Stimulated activated CD4-positive, alpha-beta T cell treated with anti-CD3 and anti-CD28 coated beads, Interleukin-4, amount 100 ng/mL, for 24 hours (primary cell): ENCODE measurements around the gene PPIE.
"Not testable (repeated sequence)": the region's sequence is repeated elsewhere in the genome, so short reads cannot be mapped to it uniquely, and the experiment has no call there.

Experiments
- DNase-seq: peaks from one replicate; pipeline ENCODE4 v3.0.0-alpha.2; 2020

PPIE gene

DNA sequence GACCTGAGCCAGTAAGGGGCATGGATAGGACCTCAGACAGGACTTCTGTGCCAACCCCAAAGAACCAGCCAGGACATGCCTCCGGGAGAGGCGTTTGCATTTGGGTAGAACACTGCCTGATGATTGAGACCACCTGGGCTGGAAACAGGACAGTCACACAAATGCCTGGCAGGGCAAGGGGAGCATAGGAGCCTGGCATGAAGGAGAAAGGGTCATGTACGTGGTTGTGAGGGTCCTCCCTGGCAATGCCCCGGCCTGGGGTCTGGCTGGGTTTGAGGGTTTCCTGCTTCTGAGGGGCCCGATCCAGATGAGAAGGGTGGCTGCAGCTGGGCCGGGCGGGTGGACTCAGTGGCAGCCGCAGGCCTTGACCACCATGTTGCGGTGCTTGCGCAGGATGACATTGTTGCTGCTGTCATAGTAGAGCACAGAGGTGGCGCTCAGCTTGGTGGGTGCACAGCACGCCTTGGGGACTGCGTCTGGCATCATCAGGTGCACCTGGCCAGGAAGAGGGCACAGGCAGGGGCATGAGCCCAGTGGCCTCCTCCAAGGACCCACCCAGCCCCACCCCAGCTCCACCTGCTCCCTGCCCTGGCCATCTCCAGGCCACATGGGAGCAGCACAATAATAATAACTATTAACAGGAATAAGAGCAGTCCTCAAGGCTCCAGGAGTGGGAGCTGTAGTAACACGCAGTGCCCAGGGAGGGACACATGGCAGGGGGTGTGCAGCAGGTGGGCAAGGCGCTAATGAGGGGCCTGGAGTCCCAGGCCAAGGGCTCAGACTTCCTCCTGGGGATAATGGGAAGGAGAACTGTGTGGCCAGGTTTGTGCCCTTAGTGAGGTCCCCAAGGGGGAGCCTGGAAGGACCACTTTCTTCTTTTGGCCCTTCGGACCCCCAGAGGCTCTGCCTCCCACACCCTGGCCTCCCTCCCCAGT, 21.7 kb downstream of the PPIE start:
- DNase-seq: no peak

DNA sequence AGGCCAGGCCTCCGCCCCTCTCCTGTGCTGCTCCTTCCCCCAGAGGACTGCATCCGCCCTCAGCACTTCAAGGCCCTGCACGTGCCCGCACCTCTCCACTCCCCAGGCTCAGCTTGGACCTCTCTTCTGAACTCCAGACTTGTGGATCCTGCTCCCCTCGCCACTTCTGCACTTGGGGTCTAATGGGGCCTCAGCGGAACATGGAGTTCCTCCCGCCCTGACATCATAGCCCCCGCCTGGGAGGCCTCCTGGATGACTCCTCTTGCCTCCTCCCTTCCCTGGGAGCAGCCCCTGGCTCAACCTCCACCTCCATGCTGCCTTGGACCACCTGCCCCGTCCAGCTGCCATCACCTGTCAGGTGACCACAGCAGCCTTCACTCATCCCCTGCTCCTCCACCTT, 22.3 kb downstream of the PPIE start:
- DNase-seq: no peak

DNA sequence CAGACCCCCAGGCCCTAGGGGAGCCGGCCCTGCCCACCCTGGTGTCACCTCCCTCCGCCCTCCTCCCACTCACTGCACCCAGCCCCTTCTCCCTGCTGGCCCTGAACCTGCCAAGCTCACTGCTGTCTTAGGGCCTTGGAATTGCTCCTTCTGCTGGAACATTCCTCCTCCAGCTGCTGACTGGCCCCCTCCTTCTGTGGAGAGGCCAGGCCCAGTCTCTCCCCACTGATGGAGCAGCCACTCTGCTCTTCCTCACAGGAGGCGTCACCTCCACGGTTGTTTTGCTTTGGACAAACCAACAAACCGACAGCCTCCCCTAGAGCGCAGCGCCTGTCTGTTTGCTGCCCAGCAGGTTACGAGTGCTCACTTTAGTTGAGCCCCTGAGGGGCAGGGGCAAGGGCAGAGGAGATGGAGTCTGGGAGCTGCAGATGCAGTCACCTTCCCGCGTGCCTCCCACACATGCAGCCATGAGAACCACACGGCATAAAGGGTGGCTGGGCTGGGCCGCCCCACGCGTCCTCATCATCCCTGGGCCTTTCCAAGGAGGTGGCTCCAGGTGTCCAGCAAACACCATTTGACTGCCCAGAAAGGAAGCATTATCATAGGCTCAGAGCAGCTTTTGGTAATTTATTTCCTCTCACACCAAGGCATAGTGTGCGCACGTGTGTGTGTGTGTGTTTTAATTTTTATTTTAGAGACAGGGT, 23.0 kb downstream of the PPIE start:
- DNase-seq: no peak

DNA sequence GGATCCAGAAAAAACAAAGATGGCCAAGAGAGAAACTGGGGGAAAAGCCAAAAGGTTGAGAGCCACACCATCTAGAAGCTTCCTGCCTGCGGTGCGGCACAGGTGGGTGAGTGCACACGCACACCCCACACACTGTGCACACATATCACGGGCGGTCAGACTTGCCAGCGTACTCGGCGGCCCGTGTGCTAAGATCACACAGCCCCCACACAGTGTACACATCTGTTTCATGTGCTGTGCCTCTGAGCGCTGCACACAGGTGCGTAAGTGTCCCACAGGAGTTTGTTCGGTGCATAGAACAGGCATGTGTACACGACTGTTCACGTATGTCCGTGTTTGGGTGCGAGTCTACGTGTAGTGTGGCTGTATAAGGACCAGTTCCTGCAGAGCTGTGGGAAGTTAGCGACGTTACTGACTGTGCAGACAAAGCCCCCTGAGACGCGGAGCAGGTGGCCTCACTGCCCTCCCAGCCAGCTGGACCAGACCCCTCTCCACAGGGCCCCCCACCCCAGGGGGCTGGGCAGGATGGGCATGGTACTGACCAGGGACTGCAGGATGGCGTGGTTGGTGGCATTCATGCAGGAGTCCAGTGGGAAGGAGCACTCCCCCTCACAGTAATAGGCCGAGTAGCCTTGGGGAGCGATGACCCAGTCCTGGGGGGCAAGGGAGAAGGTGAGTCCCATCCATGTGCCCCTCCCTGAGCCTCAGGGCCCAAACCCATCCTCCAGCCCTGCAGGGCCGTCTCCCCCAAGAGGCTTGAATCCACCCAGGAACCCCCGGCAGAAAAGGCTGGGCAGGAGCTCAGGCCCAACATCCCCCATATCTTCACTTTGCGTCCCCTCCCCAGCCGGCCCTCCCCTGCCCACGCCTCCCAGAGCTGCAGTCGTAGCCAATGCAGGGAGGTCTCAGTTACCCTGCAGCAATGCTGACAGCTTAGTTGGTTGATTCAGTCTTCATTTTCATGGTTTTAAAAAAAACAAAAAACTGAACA, 24.2 kb downstream of the PPIE start:
- no peak for DNase-seq

DNA sequence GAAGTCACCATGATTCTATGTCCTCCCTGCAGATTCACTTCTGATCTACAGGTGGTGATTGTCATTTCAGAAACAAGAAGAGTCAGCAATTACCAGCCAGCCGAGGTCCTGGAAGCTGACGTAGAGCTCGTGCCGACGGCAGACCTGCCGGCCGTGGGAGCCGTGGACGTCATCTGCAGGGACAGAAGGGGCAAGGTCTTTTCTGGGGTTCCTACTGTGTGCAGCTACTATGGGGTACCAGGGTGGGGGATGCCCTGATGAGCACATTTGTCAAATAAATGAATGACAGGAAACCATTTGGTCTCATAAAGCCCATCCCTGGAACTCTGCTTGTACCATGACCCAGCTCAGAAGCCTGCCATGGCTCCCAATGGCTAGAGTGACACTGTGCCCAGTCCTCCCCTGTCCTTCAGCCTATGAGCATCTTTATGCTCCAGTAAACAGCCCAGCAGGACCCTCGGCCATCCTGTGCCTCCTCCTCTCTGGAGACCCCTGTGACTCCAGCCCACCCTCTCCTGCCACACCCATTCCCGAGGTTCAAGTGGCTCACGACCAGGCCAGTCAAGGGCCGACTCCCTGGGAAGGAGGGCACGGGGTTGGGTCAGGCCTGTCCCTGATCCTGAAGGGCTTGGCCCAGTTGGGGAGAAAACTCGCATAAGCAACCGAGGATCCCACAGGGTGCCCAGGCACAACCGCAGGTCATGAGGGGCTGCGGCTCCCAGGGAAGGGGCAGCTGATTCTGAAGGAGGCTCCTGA, 25.1 kb downstream of the PPIE start:
- DNase-seq: not testable (repeated sequence)

DNA sequence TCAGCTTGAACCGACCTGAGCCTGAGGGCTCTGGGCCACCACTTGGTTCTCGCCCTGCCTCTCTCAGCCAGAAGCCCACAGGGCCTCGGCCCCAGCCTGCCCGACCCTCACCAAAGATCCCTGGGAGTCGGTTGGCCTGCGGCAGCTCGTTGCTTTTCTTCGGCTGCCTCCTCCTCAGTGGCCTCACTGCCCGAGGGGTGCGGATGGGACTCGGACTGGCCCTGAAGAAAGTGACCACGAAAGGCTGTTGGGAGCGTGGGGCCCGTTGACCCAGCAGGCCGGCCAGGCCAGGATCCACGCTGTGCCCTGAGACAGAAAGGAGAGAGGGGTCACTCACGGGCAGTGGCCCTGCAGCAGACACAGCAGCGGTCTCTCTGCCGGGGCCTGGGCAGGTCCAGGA, 25.8 kb downstream of the PPIE start:
- not testable (repeated sequence) for DNase-seq

DNA sequence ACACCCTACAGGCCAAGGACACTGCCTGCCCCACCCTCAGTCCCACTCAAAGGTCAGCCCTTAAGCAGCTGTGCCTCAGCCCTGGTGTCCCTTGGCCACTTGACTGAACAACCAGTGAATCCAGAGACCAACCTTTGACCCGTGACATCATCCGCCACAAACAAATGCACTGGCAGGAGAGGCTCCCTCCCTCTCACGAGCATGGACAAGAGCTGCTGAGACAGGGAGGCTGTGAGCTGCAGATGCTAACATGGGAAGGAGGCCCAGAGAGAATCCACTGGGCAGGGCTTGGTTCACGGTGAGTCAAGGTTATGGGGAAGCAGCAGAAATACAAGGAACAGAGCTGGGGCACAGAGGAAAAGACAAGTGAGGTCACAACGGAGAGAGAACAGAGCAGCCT, 27.8 kb downstream of the PPIE start:
- DNase-seq: not testable (repeated sequence)

DNA sequence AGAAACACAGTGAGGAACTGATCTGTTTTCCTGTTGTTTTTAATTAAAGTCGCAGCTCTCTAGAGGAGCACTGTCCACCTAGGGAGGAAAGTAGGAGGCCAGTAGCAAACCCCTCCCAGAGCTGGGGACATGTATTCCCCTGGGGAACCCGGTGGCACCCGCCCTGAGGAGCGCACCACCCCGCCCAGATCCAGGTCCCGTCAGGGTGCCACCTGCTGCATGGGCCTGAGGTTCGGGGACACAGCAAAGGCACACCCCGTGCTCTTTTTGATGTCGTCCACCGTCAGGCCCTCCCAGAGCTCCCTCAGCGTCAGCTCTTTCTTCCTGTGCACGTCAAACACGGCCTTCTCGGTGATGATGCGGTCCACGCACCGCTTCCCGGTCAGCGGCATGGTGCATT, 30.8 kb downstream of the PPIE start:
- not testable (repeated sequence) for DNase-seq

DNA sequence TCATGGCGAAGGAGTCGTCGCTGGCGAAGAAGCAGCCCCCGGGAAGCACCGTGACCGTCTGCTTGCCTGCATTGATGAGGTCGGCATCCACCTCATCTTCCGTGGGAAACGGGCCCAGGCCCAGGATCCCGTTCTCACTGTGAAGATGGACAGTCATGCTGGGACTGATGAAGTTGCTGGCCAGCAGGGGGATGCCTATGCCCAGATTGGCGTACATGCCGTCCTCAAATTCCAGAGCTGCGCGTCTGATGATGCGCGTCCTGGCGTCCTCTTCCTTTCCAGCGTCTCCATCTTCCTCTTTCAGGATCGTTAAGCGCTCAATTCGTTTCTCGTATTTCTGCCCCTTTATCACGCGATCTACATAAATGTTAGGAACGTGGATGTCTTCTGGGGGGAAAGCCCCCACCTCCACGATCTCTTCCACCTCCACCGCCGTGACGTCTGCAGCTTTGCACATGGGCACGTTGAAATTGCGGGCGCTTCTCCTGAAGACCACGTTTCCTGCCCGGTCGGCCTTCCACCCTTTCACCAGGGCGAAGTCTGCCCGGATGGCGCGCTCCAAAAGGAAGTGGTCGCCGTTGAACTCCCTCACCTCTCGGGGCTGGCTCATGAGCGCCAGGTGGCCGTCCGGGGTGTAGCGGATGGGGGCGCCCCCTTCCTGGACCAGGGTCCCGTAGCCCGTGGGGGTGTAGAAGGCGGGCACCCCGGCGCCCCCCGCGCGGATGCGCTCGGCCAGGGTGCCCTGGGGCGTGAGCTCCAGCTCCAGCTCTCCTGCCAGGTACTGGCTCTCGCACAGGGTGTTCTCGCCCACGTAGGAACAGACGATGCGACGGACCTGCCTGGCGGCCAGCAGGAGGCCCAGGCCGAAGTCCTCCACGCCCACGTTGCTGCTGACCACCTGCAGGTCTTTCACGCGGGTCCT, 31.7 kb downstream of the PPIE start:
- DNase-seq: peak; percentile 42

DNA sequence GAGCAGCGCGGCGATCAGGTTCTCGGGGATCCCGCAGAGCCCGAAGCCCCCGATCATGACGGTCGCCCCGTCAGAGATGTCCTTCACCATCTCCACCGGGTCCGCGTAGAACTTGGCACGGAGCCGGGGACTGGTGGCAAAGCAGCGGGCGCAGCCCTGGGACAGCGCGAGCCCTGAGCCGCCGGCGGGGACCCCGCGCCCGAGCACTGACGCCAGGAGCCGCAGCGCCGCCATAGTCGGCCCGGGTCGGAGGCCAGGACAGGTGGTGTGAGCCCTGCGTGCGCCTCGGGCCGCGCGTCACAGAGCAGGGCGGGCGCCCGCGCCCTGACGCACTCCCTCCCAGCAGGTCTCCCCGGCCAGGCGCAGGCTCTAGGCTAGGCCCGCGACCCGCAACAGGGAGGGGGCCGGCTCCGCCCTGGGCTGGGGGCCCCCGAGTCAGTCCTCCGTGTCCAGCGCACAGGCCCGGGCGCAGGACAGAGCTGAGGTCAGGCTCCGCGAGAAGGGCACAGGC, 32.4 kb downstream of the PPIE start, which contains the start of gene OXCT2:
TSS of gene OXCT2 (minus strand) at position 327 of the 511 bp plus-strand sequence. CDS start at position 234, 93 bp downstream.
- not testable (repeated sequence) for DNase-seq

DNA sequence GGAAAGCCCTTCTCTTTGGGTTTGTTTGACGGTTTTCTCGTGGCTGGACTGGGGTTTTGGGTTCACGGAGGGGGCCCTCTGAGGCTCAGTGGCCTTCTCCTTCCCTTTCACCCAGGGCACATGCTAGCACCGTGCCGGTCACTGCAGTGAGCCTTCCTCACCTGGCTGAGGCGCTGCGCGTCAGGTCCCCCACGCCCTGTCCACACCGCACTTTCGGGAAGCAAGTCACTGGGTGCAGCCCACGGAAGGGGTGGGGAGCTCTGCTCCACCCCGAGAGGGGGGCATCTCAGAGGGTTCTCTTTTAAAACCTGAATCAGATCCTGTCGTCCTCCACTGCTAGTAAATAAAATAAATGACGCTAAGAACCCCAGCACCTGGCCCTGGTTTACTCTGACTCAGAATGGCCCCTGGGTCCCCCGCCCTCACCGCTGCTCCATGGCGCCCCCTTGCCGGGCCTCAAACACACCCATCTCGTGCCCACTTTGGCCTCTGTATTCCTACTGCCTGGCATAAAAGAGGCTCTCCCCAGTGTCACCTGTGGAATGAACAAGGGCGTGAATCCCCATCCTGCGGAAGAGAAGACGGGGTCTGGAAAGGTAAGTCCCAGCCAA, 34.8 kb downstream of the PPIE start:
- DNase-seq: not testable (repeated sequence)

DNA sequence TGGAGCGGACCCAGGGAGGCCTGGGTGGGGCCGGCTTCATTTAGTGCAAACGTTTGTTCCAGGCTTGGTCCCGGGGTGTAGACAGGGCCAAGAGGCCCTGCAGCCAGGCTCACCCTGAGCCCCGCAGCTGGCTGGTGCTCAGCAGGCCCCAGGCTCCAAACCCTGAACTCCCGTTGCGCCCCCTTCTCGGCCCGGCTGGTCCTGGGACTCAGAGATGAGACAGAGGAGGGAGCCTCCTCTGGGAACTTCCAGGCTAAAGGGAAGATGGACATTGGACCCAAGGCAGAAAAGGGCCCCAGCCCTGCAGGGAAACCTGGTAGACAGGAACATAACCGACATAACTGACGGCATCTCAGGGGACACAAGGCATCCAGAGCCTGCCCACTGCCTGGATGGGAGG, 36.5 kb downstream of the PPIE start:
- DNase-seq: not testable (repeated sequence)

DNA sequence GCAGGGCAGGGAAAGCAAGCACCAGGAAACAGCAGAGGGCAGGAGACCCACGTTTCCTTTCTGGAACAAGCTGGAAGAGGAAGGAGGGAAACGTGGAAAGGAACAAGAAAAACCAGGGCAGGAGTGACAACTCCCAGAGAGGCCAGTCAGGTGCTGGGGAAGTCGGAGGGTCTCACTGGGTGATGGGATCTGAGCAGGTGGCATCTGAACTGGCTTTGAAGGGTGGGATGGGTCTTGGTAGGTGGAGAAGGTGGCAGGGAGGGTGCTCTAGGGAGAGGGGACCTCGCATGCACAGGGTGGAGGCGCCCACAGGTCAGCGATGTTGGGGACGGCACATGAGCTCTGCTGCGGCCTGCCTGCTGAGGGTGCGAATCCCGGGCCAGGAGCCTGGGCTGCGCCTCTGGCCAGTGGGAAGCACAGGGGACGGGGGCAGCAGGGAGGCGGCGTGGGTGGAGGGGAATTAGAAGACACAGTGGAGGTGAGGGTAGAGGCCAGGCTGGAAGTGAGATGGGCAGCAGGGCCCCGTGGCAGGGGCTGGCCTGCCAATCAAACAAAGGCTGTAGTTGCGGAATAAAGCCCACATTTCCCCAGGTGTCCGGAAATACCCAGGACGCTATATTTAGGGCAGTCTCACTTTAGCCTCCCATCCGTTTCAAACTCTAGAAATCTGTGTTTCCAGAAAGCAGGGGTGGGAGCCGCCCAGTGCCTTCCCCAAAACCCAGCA, 37.2 kb downstream of the PPIE start:
- not testable (repeated sequence) for DNase-seq

DNA sequence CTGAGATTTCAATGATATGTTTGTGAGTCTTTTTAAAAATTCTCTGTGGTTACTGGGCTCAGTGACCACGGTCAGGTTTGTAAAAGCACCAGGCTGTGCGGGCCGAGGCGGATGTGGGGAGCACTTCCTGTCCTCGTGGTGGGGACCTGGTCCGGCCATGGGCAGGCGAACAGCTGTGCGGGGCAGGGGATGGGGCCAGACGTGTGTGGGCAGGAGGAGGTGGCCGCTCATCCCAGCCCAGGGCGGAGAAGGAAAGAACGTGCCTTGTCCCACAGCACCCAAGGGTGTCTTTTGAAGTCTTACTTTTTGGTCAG, 37.7 kb downstream of the PPIE start:
- DNase-seq: no peak

DNA sequence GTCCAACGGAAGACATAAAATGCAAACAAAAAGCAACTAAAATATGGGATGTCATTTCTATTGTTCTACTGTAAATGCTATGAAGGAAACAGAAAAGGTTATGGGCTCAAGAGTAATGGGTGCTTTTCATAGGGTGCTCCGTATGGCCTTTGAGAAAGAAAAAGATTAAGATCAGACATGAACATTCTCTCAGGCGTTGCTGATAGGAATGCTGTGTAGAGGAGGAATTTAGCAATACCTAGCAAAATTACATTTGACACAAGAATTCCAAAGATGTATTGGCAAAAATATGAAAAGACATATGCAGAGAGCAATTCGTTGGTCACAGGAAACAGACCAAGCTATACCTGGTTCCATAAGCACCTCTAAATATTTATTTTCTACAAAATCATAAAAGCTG, 38.2 kb downstream of the PPIE start:
- no peak for DNase-seq

DNA sequence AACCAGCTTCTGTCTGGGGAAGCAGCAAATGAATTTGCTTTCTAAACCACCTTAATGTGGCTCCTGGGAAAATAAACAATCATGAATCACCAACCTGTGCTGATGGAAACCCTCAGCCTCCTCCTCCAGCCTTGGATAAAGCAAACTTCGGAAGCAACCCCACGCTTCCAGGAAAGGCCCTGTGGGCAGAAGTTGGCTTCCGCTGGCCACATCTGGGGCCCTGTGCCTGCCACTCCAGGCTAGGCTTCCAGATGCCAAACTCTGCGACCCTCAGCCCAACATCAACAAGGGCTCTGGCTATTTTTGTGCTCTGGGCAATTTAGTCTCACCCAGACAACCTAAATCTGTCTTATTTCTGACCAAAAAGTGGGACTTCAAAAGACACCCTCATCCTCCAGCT, 38.6 kb downstream of the PPIE start:
- no peak for DNase-seq

DNA sequence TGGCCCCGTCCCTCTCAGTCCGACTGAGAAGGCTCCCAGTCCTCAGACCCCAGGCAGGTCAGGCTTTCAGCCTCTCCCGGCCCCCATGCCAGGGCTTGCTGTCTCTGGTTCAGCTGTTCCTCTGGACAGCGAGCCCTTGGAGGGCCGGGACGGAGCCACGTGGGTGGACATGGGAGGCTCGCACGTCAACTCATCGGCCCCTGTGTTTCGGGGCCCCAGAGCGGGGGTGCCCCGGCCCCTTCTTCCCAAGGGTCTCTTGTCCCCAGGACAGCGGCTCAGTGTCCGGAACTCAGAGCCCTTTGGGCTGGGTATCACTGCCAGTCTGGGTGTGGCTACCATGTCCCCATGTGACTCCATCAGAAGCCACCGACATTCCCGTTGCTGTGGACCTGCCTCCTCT, 39.2 kb downstream of the PPIE start:
- not testable (repeated sequence) for DNase-seq

DNA sequence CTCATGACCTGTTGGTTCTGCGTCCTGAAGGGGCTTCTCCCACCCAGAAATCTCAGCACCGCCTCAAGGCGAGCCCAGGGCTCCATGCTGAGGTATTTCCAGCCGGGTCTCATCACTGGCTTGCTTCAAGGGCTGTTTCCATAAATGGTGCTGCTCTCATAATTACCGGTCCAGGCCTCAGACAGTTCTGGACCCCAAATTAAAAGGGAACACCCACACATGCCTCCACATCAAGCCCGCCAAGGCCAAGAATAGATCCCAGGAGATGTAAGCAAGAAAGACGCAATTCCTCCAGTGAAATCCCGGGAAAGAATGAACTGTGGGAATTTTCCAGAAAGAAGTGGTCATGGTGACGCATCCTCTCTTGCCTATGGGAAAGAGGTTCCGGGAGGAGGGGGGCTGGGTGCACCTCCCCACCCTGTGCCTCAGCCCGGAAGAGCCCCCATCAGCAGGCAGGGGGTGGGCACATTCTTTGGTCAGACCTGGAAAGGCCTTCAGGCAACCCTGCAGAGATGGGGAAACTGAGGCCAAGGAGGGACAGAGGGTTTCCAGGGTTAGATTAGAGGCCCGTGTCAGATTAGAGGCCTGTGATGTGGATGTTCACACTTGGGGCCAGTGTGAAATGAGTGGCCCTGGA, 39.9 kb downstream of the PPIE start:
- DNase-seq: not testable (repeated sequence)

DNA sequence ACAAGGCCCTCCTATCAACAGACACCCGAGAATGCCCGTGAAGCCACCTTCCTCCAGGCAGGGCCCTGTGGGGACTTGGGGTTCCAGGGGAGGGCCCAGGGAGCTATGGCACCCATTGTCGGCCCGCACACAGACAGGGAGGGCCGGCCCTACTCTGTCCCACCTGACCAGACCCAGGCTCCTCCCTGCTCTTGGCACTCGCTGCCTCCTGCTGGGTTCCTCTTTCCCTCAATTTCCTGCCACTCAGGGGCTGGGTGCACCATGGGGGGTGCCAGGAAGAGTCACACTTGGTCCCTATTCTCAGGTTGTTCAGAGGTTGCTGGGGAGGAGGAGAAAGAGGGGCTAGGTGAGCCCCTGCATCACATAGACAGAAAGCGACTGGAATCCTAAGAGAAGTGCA, 40.5 kb downstream of the PPIE start:
- DNase-seq: no peak
